CD4-positive, alpha-beta T cell treated with Interleukin-6 for 4 hours (primary cell): ENCODE measurements around the gene NFATC1.

Experiments
- DNase-seq: peaks from one replicate; pipeline ENCODE4 v3.0.0-alpha.2; 2020; ENCODE audit warnings: mixed read lengths

Gene NFATC1

GRCh38 chr18:79424880-79425568 lies 29.3 kb downstream of the NFATC1 start:
- DNase-seq, result no peak

GRCh38 chr18:79425569-79425886 lies 29.8 kb downstream of the NFATC1 start:
- no peak for DNase-seq

DNA sequence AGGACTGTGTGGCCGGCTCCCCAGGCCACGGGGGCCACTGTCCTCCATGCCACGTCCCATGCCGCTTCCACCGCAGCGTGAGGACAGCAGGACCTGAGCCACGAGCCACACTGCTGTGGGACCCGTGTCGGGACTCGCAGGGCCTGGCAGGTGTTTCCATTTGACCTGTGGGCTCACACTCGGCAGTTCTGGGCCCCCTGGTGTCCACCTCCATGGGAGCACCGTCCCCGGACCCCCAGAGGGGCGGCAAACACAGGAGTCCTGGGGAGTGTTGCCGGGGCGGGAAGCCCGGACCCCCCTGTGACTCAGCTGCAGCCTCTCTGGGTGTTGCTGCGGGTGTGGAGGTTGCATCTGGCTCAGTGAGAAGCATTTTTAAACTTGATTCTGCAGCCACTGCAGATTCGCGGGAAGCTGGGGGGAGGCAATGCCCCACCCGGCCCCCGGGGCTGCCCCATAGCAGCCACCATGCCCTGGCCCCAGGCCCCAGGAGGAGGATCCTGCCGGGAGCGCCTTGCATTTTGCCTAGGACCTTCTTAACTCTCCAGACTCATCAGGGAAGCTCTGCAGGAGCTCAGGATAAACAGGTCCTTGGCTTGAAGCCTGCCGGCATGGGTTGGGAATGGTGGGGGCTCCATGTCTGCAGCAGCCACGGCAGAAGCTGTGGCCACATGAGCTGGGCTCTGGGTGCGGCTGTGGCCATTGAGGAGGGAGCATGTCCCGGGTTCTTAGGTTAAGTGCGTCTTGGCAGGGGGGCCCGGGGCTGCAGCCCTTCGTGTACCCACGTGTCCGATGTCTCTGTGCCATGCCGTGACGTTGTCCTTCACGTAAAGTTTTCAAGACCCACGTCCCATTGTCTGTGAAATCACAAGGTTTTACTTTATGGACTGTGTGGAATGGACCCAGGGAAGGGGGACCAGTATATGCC lies 30.9 kb downstream of the NFATC1 start:
- no peak for DNase-seq

- DNase-seq, result no peak
Observed at GRCh38 chr18:79427368-79428225, 31.9 kb downstream of the NFATC1 start.

GRCh38 chr18:79428287-79428686 lies 32.6 kb downstream of the NFATC1 start:
- DNase-seq, result no peak

DNA sequence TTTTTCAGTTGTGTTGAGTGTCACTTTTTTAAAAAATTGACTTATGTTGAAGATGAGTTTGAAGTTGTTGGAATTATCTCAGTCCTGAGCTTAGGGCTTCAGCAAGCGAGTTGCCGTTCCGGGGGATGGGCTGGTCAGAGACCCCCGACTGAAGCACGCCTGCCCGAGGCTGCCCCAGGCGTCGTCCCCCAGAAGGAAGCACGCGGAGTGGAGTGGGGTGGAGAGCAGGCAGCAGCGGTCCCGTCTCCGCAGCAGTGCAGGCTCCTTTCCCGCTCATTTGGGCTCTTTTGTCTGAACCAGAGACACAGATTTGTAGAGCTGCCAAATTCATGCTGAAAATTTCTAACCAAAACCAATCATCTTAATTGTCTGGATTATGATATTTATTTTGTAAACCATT lies 33.7 kb downstream of the NFATC1 start:
- no peak for DNase-seq

- no peak for DNase-seq
Observed at GRCh38 chr18:79429785-79430281, 34.1 kb downstream of the NFATC1 start.

DNA sequence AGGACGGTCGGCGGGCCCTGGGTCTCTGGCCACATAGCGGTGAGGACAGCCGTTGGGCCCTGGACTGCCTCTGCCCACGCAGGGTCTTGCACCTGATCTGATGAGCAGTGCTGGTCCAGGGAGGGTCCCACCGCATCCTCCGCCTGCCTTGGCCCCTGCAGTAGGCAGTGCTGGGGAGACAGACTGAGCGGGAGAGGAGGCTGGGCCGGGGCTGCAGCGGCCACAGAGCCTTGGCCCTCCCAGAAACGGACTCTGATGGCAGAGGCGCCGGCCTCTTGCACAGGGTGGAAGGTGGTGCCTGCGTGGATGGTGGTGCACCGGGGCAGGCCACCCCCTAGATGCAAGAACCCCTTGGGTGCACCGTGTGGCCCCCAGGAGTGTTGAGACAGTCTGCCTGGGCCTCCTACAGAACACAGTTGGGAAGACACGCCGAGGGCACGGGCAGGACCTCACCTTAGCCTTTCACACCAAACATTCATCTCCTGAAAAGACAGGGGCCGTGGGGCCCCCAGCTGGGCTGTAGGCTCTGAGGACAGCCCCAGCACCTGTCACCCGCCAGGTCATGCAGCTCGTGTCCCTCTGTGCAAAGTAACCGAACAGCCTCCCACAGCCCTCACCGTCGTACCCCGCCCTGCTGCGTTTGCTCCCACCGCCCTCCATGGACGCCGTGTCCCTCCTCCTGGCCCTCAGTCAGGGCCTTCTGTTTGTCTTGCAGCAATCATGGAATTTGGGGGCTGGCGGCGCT lies 36.8 kb downstream of the NFATC1 start:
- no peak for DNase-seq

- DNase-seq, result no peak
Observed at GRCh38 chr18:79433431-79433830, 37.7 kb downstream of the NFATC1 start.

- no peak for DNase-seq
Observed at GRCh38 chr18:79434607-79435401, 39.1 kb downstream of the NFATC1 start.

GRCh38 chr18:79436556-79437275 lies 41.0 kb downstream of the NFATC1 start:
- DNase-seq, result no peak

DNA sequence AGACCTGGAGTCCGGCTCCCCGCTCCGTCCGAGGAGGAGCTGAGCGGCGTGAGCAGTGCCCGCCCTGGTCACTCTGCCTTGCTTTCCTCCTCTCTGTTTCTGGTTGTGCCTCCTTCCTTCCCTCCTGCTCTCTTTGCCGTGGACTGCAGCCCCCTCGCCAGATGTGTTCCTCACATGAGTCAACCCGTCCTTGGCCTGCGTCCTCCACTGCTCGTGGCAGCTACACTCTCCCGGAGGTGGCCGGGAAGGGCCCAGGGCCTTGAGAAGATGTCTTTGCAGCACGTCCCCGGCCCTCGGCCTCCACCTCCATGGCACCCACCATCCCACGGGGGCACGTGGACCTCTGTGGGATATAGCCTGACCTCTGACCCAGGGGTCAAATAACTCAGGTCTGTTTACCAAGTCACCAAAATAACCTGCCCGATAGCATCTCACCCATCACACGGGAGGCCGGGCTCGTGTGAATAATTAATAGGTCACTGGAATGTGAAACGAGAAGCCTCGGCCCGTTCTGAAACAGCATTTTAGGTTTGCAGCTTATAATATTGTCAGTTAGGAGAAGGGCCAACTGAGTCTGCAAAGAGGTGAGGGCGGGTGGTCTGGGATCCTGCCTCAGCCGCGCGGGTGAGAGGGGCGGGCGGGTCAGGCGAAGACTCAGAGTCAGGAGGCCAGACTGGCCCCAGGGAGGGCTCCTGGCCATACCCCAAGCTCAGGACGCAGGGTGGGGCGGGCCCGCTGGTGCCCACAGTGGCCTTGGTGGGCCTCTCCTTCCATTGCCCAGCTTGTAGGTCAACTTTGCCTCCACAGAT lies 42.6 kb downstream of the NFATC1 start:
- DNase-seq, result no peak

DNA sequence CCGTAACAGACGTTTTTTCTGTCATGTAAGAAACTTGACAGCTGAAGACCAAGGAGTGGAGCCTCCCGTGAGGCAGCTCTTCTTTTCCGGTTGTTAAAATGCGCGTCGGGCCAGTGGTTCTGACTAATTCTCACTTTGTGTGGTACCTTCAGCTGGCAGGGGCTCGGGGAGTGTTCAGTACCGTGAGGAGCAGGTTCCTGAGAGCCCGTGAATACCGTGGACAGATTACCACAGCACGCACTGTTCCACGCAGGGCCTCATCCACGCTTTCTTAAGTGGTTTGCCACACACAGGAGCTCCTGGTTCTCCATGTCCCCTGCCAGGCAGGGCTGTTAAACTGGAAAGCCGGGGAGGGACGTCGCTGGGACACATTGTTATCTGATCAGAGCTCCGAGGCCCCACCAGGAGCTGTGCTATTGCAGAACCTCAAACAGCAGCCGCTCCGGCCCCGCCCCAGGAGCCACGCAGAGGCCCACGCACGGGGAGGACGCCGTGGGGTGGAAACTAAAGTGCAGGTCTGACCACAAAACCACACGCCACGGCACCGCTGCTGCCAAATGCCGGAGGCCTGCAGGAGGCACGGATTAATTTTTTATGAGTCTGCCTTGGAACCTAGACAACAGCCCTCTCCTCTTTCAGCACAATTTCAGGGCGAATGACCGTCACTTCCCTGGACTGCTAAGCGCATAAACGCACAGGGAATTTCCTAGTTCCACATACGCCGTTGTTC lies 43.3 kb downstream of the NFATC1 start:
- peak; percentile 64 for DNase-seq

GRCh38 chr18:79439628-79440023 lies 43.9 kb downstream of the NFATC1 start:
- DNase-seq, result no peak

DNA sequence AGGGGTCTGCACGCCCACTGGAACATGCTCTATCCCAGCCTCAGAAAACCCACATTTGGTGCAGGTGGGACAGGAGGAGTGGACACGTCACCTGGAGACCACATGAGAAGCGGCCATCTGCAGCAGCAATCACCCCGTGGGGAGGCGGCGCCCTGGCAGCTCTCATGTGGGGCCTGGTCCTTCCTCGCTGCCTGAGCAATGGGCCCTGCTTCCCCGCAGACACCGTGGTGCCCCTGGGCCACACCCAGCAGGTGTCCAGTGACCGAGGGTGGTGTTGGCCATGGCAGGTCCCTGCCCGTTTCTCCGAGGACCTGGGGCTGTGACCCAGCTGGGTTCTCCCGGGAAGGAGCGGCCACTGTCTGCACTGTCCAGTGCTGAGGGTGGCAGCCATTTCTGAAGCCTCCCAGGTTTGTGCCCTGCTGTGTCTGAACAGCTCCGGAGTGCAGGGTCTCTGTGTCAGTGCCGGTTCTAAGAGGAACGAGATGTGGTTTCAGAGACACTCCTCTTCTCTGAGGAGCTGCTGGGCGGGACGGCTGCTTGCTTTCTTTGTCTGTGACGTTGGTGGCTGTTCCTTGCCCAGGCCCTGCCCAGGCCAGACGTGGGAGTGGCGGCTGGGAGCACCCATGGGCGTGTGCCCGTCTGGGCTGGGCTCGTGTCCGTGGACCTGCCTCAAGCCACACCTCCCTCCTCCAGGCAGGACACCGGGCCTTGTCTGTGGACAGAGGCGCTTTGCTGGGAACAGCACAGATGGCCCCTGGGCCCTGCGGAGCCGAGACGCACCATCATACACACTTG lies 44.8 kb downstream of the NFATC1 start:
- DNase-seq, result peak; percentile 19

- DNase-seq, result no peak
Observed at GRCh38 chr18:79441420-79441819, 45.7 kb downstream of the NFATC1 start.

DNA sequence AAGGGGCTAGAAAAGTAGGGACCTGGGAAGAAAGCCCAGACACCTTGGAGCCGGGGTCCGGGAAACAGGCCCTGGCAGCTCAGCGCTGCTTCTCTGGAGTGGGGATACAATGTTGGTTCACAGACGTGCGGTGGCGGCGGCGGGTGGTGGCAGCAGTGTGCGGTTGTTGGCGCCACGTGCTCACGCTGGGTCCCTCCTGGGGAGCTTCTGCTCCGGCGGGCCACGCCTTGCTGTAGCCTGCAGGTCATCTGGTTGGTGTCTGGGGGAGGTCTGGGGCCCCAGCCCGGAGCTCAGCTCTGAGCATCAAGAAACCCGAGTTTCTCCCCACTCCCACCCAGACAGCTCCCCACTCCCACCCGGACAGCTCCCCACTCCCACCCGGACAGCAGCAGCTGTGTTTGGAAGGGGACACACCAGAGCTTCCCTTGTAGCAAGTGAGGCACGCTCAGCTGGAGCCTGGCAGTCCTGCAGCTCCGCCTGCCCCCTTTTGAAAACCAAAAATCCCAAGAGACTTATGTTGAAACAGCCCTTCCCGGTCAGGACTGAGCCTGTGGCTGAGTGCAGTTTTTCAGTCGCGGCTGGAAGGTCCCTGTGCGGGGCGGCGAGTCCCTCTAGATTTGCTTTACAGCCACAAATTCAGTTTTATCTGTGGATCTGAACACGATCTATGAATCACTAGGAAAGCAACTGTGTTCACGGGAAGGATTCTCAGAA lies 46.9 kb downstream of the NFATC1 start:
- DNase-seq, result no peak

- no peak for DNase-seq
Observed at GRCh38 chr18:79445221-79445620, 49.5 kb downstream of the NFATC1 start.
